Lower leg skin (tissue), 4 donors: ENCODE results near the gene PRR14. TPM values are rescaled to one million over a fixed set of nuclear protein-coding genes. Genes with fewer than 3 reads are reported as not detected.
"Not testable (repeated sequence)": the region's sequence is repeated elsewhere in the genome, so short reads cannot be mapped to it uniquely, and the experiment has no call there.

Experiments
- DNase-seq, 2 donors: peaks; one replicate each; pipeline ENCODE4 v3.0.0-alpha.2; 2019; ENCODE audit warnings: low spot score in 2 of 2
- H3K4me3 ChIP-seq: fragments of 200-600 bp; sonication (generic); 2 replicates; pipeline ENCODE4 v1.5.1; 2017; ENCODE audit warnings: mild to moderate bottlenecking, low read depth; ENCODE audit not compliant: poor library complexity, severe bottlenecking
- CTCF ChIP-seq, 3 donors: fragments of 450-650 bp; IDR thresholded peaks; one replicate each; pipeline ENCODE4 v1.5.1; 2016; ENCODE audit warnings: antibody characterized with exemption in 3 of 3, mild to moderate bottlenecking in 3 of 3, moderate library complexity in 2 of 3
- POLR2A ChIP-seq, 2 donors: fragments of 450-650 bp; IDR thresholded peaks; one replicate each; pipeline ENCODE4 v1.6.1; 2016 to 2017; ENCODE audit warnings: antibody characterized with exemption in 2 of 2, mild to moderate bottlenecking in 1 of 2, moderate library complexity in 1 of 2
- WGBS, 2 donors: methylation state at CpG; one replicate each; pipeline ENCODE4 v1.1.5; 2018; 5-methylcytosine and 5-hydroxymethylcytosine counted together
- intact Hi-C: fragments of 100-400 bp; cut with DNase I; formaldehyde crosslinking; loops from one replicate; pipeline ENCODE4 v1.15.0; 2023; ENCODE audit warnings: low total_unique reads
- total RNA-seq, 4 donors: library from RNA; depleted of rRNA; stranded (reverse); fragments of >200 nt; gene quantifications; one replicate each; pipeline ENCODE4 v1.1.0, GENCODE V29; 2016

The PRR14 gene
- total RNA-seq, 4 donors from 2014 or later: 23.8 to 67.5 (median 37.1) TPM

GRCh38 chr16:30694926-30695693, 44.4 kb downstream of the PRR14 start:
- H3K4me3 ChIP-seq: no peak overlapping the region
- WGBS, 2 donors: 78 to 82% methylated on average over 11 of the region's 11 CpGs
- TF ChIP-seq CTCF (IDR thresholded peaks at IDR 0.05) (no peak), POLR2A (IDR thresholded peaks at IDR 0.05) (no peak)
- intact Hi-C loops: no loop called here
- no peak for DNase-seq

- DNase-seq, intact Hi-C loops, H3K4me3 ChIP-seq: not testable (repeated sequence)
- 92 to 98% methylated on average over 3 of the region's 3 CpGs for WGBS, 2 donors
Observed at GRCh38 chr16:30696646-30697045, 45.9 kb downstream of the PRR14 start.

GRCh38 chr16:30697264-30698138, 46.7 kb downstream of the PRR14 start:
- TF ChIP-seq CTCF (IDR thresholded peaks at IDR 0.05) (no peak), POLR2A (IDR thresholded peaks at IDR 0.05) (no peak)
- DNase-seq: no peak
- intact Hi-C loops: no loop called here
- WGBS, 2 donors: 11 to 13% methylated on average over 22 to 26 of the region's 26 CpGs
- H3K4me3 ChIP-seq: peak overlapping the region; percentile 99

GRCh38 chr16:30698139-30698815, 47.5 kb downstream of the PRR14 start:
- WGBS, 2 donors: 0 to 1% methylated on average over 40 to 62 of the region's 76 CpGs
- H3K4me3 ChIP-seq: peak overlapping the region; percentile 99
- TF ChIP-seq CTCF (IDR thresholded peaks at IDR 0.05) (peak in 1 of 3 donors; percentile 31), POLR2A (IDR thresholded peaks at IDR 0.05) (peak in 1 of 2 donors; percentile 42)
- intact Hi-C loops: no loop called here
- peak; percentile 98 to 100 for DNase-seq

- TF ChIP-seq CTCF (IDR thresholded peaks at IDR 0.05) (no peak), POLR2A (IDR thresholded peaks at IDR 0.05) (peak in 1 of 2 donors; percentile 35)
- H3K4me3 ChIP-seq: peak within 1 kb of the TSS; percentile 99
- intact Hi-C loops: no loop called here
- 1 to 3% methylated on average over 25 to 46 of the region's 57 CpGs for WGBS, 2 donors
- peak; percentile 85 to 98 for DNase-seq
Observed at GRCh38 chr16:30698816-30699614, 48.3 kb downstream of the PRR14 start, which contains the start of gene SRCAP. SRCAP (plus strand) TSS chr16:30699171; CDS start chr16:30700825, 1,654 bp downstream.
